Activated T-cell treated with anti-CD3 and anti-CD28 coated beads, Interleukin-2, amount 50 U/mL, for 4 hours (primary cell): ENCODE measurements around the gene RGPD8. TPM values are rescaled to one million over a fixed set of nuclear protein-coding genes. Genes with fewer than 3 reads are reported as not detected.
A peak's percentile ranks its signal among the peaks of the same experiment; 100 is the strongest.
"Not testable (repeated sequence)": the region's sequence is repeated elsewhere in the genome, so short reads cannot be mapped to it uniquely, and the experiment has no call there.

Experiments
- ATAC-seq, 2 donors: fragments of 200-7000 bp; cut with Tn5 transposase; one replicate each; pipeline ENCODE4 v1.10.0; 2021
- DNase-seq: peaks from one replicate; pipeline ENCODE4 v3.0.0-alpha.2; 2020
- H3K27me3 Mint-ChIP-seq: one replicate; pipeline ENCODE4 v1.8.0; 2021; ENCODE audit warnings: low read depth, mixed read lengths
- H3K36me3 Mint-ChIP-seq: one replicate; pipeline ENCODE4 v1.8.0; 2022; ENCODE audit warnings: mixed read lengths; ENCODE audit not compliant: insufficient read depth
- H3K4me1 Mint-ChIP-seq: one replicate; pipeline ENCODE4 v1.8.0; 2021; ENCODE audit warnings: low read depth, mixed read lengths
- H3K4me3 Mint-ChIP-seq: one replicate; pipeline ENCODE4 v1.8.0; 2021; ENCODE audit warnings: mild to moderate bottlenecking, moderate library complexity, mixed read lengths
- H3K9me3 Mint-ChIP-seq: one replicate; pipeline ENCODE4 v1.8.0; 2021; ENCODE audit warnings: mixed read lengths
- total RNA-seq, 3 donors: library from RNA; stranded (reverse); gene quantifications; one replicate each; pipeline ENCODE4 v1.2.1, GENCODE V29; 2021

Gene RGPD8
- 10 to 100 TPM in 2 of 3 donors, 1 to 10 TPM in 1; 9.9 to 14.0 (median 10.8) TPM for total RNA-seq

GRCh38 chr2:112433480-112433879 lies at the start of gene RGPD8:
RGPD8 (minus strand) TSS chr2:112433645; CDS start chr2:112433453, 192 bp downstream.
- Mint-ChIP-seq H3K4me1 (peaks cover 14% of the 10 kb centered on the region), H3K4me3 (peak within 1 kb of the TSS; percentile 83), H3K27me3 (peaks cover 13% of the 10 kb centered on the region)
- ATAC-seq, result peak; percentile 99 to 100
- not testable (repeated sequence) for H3K36me3 Mint-ChIP-seq, H3K9me3 Mint-ChIP-seq
- DNase-seq, result peak; percentile 92

DNA sequence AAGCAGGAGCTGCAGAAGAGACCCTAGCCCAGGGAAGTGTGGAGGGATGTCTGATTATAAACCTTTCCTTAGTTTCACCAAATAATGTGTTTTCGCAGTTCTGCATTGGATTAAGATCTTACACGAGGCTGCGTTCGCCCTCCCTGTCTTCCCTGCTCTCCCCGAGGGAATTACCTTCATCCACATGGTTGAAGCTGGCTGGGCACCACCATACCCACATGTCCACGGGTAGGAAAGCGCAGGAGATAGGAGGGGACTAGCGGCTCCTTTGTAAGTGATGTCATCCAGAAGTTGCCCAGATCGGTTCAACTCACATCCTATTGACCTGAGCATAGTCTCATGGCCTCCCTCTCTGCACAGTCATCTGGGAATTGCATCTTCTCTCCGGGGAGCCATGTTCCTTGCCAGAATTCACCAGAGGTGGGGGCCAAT lies 49.6 kb upstream of the RGPD8 start:
- DNase-seq, result no peak
- no peak for ATAC-seq

DNA sequence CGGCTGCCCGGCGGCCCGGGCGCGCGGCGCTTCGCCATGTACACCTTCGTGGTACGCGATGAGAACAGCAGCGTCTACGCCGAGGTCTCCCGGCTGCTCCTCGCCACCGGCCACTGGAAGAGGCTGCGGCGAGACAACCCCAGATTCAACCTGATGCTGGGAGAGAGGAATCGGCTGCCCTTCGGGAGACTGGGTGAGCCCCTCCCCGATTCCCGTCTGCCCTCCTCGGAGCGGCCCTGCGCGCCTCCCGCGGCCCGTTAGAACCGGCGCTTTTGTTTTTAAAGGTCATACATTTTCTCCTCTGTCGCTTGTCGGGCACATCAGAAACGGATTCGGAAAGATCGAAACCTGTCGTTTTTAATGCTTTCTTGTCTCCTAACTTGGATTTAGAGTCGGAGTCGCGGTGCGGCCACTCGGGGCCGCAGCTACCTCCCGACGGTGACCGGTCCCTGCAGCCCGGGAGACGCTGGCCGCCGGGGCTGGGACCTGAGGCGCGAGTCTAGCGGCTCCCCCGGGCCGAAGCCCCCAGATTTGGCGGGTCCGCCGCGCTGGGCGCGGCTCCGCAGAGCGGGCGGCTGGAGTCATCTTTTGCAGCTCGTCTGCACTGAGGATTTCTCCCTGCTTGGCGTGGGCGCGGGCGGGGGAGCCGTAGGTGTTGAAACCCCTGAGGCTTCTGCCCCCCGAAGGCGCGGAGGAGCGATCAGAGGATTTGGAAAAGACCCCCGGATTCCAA lies 49.0 kb upstream of the RGPD8 start:
- no peaks in the 10 kb centered on the region for H3K9me3 Mint-ChIP-seq
- H3K36me3 Mint-ChIP-seq, result peaks cover 7% of the 10 kb centered on the region
- no peaks in the 10 kb centered on the region for H3K27me3 Mint-ChIP-seq
- peak; percentile 19 for DNase-seq
- ATAC-seq, result peak; percentile 10 to 22
- peaks cover 39% of the 10 kb centered on the region for H3K4me1 Mint-ChIP-seq
- peak overlapping the region; percentile 93 for H3K4me3 Mint-ChIP-seq

More for the DNA sequence above, 49.6 kb upstream of the RGPD8 start:
- peaks cover 41% of the 10 kb centered on the region for H3K4me1 Mint-ChIP-seq
- no peaks in the 10 kb centered on the region for H3K27me3 Mint-ChIP-seq
- H3K36me3 Mint-ChIP-seq, result peaks cover 7% of the 10 kb centered on the region
- no peaks in the 10 kb centered on the region for H3K9me3 Mint-ChIP-seq
- peak overlapping the region; percentile 93 for H3K4me3 Mint-ChIP-seq

DNA sequence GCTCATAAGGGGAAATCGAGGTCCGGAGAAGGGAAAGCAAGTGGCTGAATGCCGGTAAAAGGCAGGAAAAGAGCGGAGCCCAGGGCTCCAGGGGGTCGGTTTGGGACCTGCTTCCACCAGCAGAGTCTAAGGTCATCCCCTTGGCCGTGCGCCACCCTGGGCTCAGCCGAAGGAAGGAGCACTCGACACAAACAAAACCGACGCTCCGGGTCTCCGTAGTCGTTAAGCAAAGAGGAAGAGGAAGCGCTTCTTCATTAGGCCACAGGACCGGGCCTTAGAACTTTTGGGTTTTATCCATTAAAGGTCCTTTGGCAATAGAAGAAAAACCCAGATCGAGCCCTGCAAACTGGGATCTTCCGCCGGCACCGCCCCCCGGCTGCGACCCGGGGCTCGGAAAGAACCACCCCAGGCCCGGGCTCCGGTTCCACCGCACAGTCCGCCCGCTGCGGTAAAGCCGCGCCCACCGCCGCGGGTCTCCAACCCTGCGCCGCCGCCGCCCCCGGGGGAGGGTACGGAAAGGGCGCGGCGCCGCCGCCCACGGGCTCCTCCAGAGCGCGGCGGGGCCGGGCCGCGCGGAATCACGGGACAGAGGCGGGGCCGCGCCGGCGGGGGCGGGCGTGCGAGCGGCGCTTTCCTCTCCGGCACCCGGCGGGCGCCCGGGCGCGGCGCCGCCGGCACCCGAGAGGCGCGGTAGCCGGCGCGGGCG lies 48.2 kb upstream of the RGPD8 start, which contains the start of gene TTL:
Gene TTL (plus strand): TSS at position 629 of the 706 bp plus-strand sequence. CDS start 189 bp downstream, outside the sequence.
- Mint-ChIP-seq H3K4me3 (peak within 1 kb of the TSS; percentile 93), H3K27me3 (no peaks in the 10 kb centered on the region), H3K9me3 (no peaks in the 10 kb centered on the region), H3K36me3 (peaks cover 7% of the 10 kb centered on the region), H3K4me1 (peaks cover 35% of the 10 kb centered on the region)
- DNase-seq, result peak; percentile 76
- peak; percentile 78 for ATAC-seq

GRCh38 chr2:112481050-112481527 lies 47.6 kb upstream of the RGPD8 start:
- ATAC-seq, result peak; percentile 81 to 84
- no peaks in the 10 kb centered on the region for H3K9me3 Mint-ChIP-seq
- peak; percentile 76 for DNase-seq
- H3K4me1 Mint-ChIP-seq, result peaks cover 29% of the 10 kb centered on the region
- H3K4me3 Mint-ChIP-seq, result peak overlapping the region; percentile 91
- no peaks in the 10 kb centered on the region for H3K27me3 Mint-ChIP-seq
- peaks cover 7% of the 10 kb centered on the region for H3K36me3 Mint-ChIP-seq

DNA sequence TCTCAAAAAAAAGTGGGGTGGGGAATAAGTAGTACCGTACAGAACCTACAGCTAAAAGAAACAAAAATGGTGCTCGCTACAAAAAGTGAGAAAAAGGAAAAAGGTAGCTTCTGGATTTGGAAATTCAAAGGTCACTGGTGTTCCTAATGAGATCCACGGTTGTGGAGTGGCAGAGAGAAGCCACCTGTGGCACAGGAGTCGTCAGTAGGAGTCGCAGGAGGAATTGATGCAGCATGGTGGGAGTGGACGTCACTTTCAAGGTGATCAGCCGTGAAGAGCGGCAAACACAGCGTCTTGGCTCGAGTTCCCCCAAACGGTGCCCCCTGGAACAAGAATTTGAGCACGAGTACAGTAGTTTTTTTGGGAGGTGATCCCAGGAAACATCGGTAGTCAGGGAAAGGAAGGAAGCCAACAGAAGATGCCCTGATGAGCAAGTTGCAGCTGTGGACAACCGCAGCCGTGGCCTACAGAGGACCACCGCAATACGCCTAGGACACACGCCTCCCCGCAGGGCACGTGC lies 47.1 kb upstream of the RGPD8 start:
- H3K9me3 Mint-ChIP-seq, result no peaks in the 10 kb centered on the region
- no peaks in the 10 kb centered on the region for H3K27me3 Mint-ChIP-seq
- ATAC-seq (peak in 1 of 2 donors; percentile 21), DNase-seq (peak; percentile 13)
- H3K4me1 Mint-ChIP-seq, result peaks cover 28% of the 10 kb centered on the region
- H3K4me3 Mint-ChIP-seq, result peak overlapping the region; percentile 91
- peaks cover 7% of the 10 kb centered on the region for H3K36me3 Mint-ChIP-seq

DNA sequence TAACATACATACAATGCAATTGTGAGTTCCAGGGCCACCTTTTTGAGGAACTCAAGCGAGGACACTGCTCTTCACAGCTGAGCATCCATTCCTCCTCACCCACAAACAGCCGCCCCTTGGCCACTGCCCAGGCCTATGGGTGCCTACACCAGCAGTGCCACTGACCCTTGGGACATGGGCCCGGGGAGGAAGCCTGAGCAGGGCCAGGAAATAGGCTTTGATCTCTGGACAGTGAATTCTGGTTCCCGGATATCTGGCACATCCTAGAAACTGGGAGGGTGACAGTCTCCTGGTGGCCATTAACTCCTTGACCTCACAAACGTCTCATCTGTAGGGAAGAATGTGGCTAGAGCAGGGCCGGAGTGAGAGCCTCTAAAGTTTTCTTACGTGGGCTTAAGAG lies 43.0 kb upstream of the RGPD8 start:
- ATAC-seq (no peak), DNase-seq (no peak)
- no peak overlapping the region for H3K4me3 Mint-ChIP-seq
- no peaks in the 10 kb centered on the region for H3K36me3 Mint-ChIP-seq
- no peaks in the 10 kb centered on the region for H3K27me3 Mint-ChIP-seq
- H3K9me3 Mint-ChIP-seq, result no peaks in the 10 kb centered on the region
- H3K4me1 Mint-ChIP-seq, result peaks cover 10% of the 10 kb centered on the region

DNA sequence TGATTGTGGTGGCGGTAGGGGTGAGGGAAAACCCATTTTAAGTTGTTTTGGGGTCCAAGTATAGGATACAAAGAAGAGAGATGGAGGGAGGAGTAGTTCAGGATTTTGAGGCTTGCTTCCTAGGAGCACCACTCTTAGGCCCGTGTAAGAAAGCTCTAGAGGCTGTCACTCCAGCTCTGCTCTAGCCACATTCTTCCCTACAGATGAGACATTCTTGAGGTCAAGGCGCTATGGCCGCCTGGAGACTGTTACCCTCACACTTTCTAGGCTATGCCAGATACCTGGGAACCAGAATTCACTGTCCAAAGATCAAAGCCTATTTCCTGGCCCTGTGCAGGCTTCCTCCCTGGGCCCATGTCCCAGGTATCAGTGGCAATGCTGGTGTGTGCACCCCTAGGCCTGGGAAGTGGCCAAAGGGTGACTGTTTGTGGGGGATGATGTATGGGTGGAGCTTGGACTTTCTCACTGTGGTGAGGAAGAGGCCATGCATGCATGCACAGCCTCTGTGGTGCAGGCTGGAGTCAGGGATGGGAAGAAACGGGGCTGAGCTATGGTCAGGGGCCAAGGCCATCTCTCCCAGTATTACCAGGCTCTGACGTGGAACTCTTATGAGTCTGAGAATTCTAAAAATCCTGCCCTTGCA lies 41.5 kb upstream of the RGPD8 start:
- no peaks in the 10 kb centered on the region for H3K27me3 Mint-ChIP-seq
- ATAC-seq, result no peak

DNA sequence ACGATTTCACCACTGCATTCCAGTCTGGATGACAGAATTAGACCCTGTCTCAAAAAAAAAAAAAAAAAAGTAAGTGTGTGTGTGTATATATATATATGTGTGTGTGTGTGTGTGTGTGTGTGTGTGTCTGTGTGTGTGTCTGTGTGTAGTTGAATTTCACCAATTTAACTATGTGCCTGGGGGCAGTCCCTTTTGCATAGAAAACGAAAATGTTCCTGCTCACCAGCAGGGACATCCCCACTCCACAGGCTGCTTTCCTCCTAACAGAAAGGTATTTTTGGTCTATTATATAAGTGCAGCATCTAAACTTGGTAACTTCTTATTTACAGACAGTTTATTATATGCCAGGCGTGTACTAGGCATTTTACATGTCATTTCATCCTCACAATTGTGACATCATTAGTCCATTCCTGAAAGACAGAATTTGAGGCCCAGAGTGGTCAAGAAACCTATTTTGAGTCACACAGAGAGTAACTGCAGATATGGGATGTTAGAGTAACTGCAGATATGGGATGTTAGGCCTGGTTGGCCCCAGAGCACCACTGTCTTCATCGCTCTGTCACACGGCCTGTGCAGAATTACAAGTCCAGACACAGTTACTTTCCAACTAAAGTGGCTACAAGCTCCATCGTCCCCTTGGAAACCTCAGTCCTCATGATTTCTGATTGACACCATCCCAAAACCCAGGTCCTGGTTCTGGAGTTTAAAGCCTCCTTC lies 39.3 kb upstream of the RGPD8 start:
- DNase-seq, result no peak

More for the DNA sequence above, 41.5 kb upstream of the RGPD8 start:
- Mint-ChIP-seq H3K9me3 (no peaks in the 10 kb centered on the region), H3K4me1 (no peaks in the 10 kb centered on the region), H3K36me3 (no peaks in the 10 kb centered on the region), H3K4me3 (no peak overlapping the region)
- DNase-seq, result no peak

GRCh38 chr2:112465382-112465781 lies 31.9 kb upstream of the RGPD8 start:
- Mint-ChIP-seq H3K4me3 (no peak overlapping the region), H3K4me1 (no peaks in the 10 kb centered on the region), H3K9me3 (no peaks in the 10 kb centered on the region), H3K27me3 (peaks cover 8% of the 10 kb centered on the region), H3K36me3 (no peaks in the 10 kb centered on the region)
- DNase-seq (no peak), ATAC-seq (no peak)

More for the DNA sequence above, 39.3 kb upstream of the RGPD8 start:
- Mint-ChIP-seq H3K4me3 (no peak overlapping the region), H3K4me1 (no peaks in the 10 kb centered on the region), H3K36me3 (no peaks in the 10 kb centered on the region), H3K27me3 (no peaks in the 10 kb centered on the region), H3K9me3 (no peaks in the 10 kb centered on the region)
- ATAC-seq, result no peak

GRCh38 chr2:112463256-112463655 lies 29.8 kb upstream of the RGPD8 start:
- Mint-ChIP-seq H3K36me3 (no peaks in the 10 kb centered on the region), H3K4me3 (no peak overlapping the region), H3K9me3 (no peaks in the 10 kb centered on the region), H3K27me3 (peaks cover 8% of the 10 kb centered on the region), H3K4me1 (no peaks in the 10 kb centered on the region)
- ATAC-seq, result no peak
- no peak for DNase-seq

DNA sequence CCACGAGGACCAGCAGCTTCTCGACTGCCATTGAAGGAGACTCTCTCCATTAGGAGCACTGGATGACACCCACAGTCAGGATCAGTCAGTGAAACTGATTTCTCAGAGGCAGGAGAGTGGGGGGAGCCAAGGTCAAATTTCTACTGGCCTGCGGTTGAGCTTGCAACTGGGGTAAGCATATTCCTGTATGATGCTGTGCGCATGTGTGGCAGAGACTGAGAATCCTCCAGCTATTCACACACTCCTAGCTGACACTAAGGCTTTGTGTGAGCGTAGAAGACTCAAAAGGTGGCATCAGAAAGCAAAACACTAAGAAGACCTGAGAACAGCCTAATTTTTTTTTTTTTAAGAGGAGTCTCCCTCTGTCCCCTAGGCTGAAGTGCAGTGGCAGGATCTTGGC lies 28.7 kb upstream of the RGPD8 start:
- Mint-ChIP-seq H3K36me3 (no peaks in the 10 kb centered on the region), H3K9me3 (no peaks in the 10 kb centered on the region)
- ATAC-seq, result no peak

DNA sequence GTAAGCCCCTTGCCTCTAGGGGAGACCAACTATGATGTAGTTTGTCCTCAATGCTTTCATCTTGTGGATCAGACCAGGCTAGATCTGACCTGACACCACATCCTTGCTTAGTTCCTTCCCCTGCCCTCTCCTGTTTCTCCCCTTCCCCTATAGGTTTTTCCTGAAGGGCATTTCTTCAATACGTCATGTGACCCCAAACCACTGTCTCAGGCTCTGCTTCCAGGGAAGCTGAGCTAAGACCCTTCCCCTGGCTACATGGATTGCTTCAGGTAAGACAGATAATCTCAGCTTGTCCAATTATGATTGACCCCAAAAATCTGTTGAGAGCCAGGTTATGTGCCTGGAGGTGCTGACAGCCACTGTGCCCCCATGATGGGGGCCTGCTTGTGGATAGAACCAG lies 25.9 kb upstream of the RGPD8 start:
- no peaks in the 10 kb centered on the region for H3K36me3 Mint-ChIP-seq
- no peak overlapping the region for H3K4me3 Mint-ChIP-seq
- peaks cover 8% of the 10 kb centered on the region for H3K27me3 Mint-ChIP-seq
- ATAC-seq (no peak), DNase-seq (no peak)
- H3K4me1 Mint-ChIP-seq, result no peaks in the 10 kb centered on the region
- no peaks in the 10 kb centered on the region for H3K9me3 Mint-ChIP-seq

More for the DNA sequence above, 28.7 kb upstream of the RGPD8 start:
- no peaks in the 10 kb centered on the region for H3K4me1 Mint-ChIP-seq
- DNase-seq, result no peak
- H3K4me3 Mint-ChIP-seq, result no peak overlapping the region
- peaks cover 8% of the 10 kb centered on the region for H3K27me3 Mint-ChIP-seq
